Measurements from ENCODE around the gene ST3GAL3. TPM values are rescaled to one million over a fixed set of nuclear protein-coding genes. Genes with fewer than 3 reads are reported as not detected.

ST3GAL3 gene
- 10 to 100 TPM; 34.7 to 53.2 (median 45.0) TPM for total RNA-seq
- polyA plus RNA-seq = 10 to 100 TPM; 22.2 to 49.0 (median 44.5) TPM
- long read RNA-seq, donor 1, transcript ST3GAL3-209 (11 exons, 2,212 nt) = minor isoform, 6 of 36 reads
- long read RNA-seq, donor 1, transcript ST3GAL3-205 (12 exons, 2,299 nt) = major isoform, 18 of 36 reads
- long read RNA-seq, donor 1, partial matches to known transcripts = 3 of 36 reads
- long read RNA-seq, donor 1, other reads (novel, unspliced or antisense) = 7 of 36 reads
- long read RNA-seq, donor 2, transcript ST3GAL3-209 (11 exons, 2,212 nt) = minor isoform, 8 of 115 reads
- long read RNA-seq, donor 2, transcript ST3GAL3-207 (10 exons, 1,942 nt) = minor isoform, 8 of 115 reads
- long read RNA-seq, donor 2, transcript ST3GAL3-205 (12 exons, 2,299 nt) = major isoform, 48 of 115 reads
- long read RNA-seq, donor 2, transcript ST3GAL3-208 (12 exons, 2,297 nt) = minor isoform, 7 of 115 reads
- long read RNA-seq, donor 2, partial matches to known transcripts = 8 of 115 reads
- long read RNA-seq, donor 2, other reads (novel, unspliced or antisense) = 27 of 115 reads

GRCh38 chr1:43707190-43708001 lies at the start of gene ST3GAL3:
Gene ST3GAL3, plus strand, starts transcription at chr1:43707536. Its CDS starts 28,727 bp downstream, at chr1:43736263.
- H3K4me1 ChIP-seq = peaks cover 34% of the 10 kb centered on the region

GRCh38 chr1:43659212-43660166 lies 47.8 kb upstream of the ST3GAL3 start:
- Histone ChIP-seq H3K4me3 (no peak overlapping the region), H3K9me3 (no peaks in the 10 kb centered on the region), H3K36me3 (ENCODE audit: insufficient read depth in 1 of 2, low read depth in 1 of 2) (peaks cover 20 to 99% of the 10 kb centered on the region in 2 donors), H3K4me1 (no peaks in the 10 kb centered on the region), H3K27ac (no peak overlapping the region), H3K27me3 (ENCODE audit: insufficient read depth in 3 of 3, low read length in 2 of 3) (no peaks in the 10 kb centered on the region)
- 90 to 93% (median 91%) methylated on average over 14 of the region's 14 CpGs for WGBS, 3 donors
- no peak for ATAC-seq
- no peak for DNase-seq
- intact Hi-C loops (cut with DNase I) = loop anchor here in 1 of 2 donors (5.0 to 10.0 kb wide), 2 partner anchors 43 to 275 kb away; partner anchors contain the start of gene ARTN
- no peak for TF ChIP-seq CTCF (IDR thresholded peaks at IDR 0.05)

More at GRCh38 chr1:43707190-43708001, at the start of gene ST3GAL3:
- peaks cover 12 to 43% of the 10 kb centered on the region in 2 donors for H3K36me3 ChIP-seq (ENCODE audit: insufficient read depth in 1 of 2, low read depth in 1 of 2)
- H3K4me3 ChIP-seq = peak within 1 kb of the TSS; percentile 96
- TF ChIP-seq CTCF (IDR thresholded peaks at IDR 0.05) = no peak
- ATAC-seq (peak; percentile 93 to 96 (median 94)), DNase-seq (peak; percentile 95 to 96)
- peak within 1 kb of the TSS; percentile 97 for H3K27ac ChIP-seq
- intact Hi-C loops (cut with DNase I) = loop anchor here in 1 of 2 donors (5.0 kb wide), 1 partner anchor 35 kb away; no protein-coding TSS in a partner anchor
- H3K9me3 ChIP-seq = no peaks in the 10 kb centered on the region
- H3K27me3 ChIP-seq (ENCODE audit: insufficient read depth in 3 of 3, low read length in 2 of 3) = no peaks in the 10 kb centered on the region
- 0 to 1% (median 0%) methylated on average over 59 to 103 of the region's 103 CpGs for WGBS, 3 donors

GRCh38 chr1:43660355-43660754 lies 47.0 kb upstream of the ST3GAL3 start:
- intact Hi-C loops (cut with DNase I) = loop anchor here in 1 of 2 donors (5.0 to 10.0 kb wide), 2 partner anchors 42 to 274 kb away; partner anchors contain the start of gene ARTN
- Histone ChIP-seq H3K4me1 (no peaks in the 10 kb centered on the region), H3K36me3 (ENCODE audit: insufficient read depth in 1 of 2, low read depth in 1 of 2) (peaks cover 20 to 100% of the 10 kb centered on the region in 2 donors), H3K27ac (no peak overlapping the region), H3K9me3 (no peaks in the 10 kb centered on the region), H3K27me3 (ENCODE audit: insufficient read depth in 3 of 3, low read length in 2 of 3) (no peaks in the 10 kb centered on the region), H3K4me3 (no peak overlapping the region)
- no peak for TF ChIP-seq CTCF (IDR thresholded peaks at IDR 0.05)
- DNase-seq = no peak
- no peak for ATAC-seq
- WGBS, 3 donors = 63 to 71% (median 69%) methylated on average over 4 of the region's 4 CpGs

GRCh38 chr1:43664369-43664768 lies 43.0 kb upstream of the ST3GAL3 start:
- peaks cover 4% of the 10 kb centered on the region for H3K4me1 ChIP-seq
- no peak overlapping the region for H3K4me3 ChIP-seq
- ATAC-seq (no peak), DNase-seq (no peak)
- peaks cover 29 to 100% of the 10 kb centered on the region in 2 donors for H3K36me3 ChIP-seq (ENCODE audit: insufficient read depth in 1 of 2, low read depth in 1 of 2)
- no peak overlapping the region for H3K27ac ChIP-seq
- intact Hi-C loops (cut with DNase I) = loop anchor here in 1 of 2 donors (5.0 to 10.0 kb wide), 2 partner anchors 38 to 270 kb away; partner anchors contain the start of gene ARTN
- TF ChIP-seq CTCF (IDR thresholded peaks at IDR 0.05) = no peak
- no peaks in the 10 kb centered on the region for H3K9me3 ChIP-seq
- no peaks in the 10 kb centered on the region for H3K27me3 ChIP-seq (ENCODE audit: insufficient read depth in 3 of 3, low read length in 2 of 3)
- WGBS, 3 donors = 88 to 91% (median 88%) methylated on average over 4 of the region's 4 CpGs

Measured in psoas muscle (tissue), 8 donors.